OCI-LY1 (cell line): ENCODE data around the gene IGF1R.

ENCODE experiments used
- CTCF ChIP-seq: fragments of 200-600 bp; sonication (generic), shearing (Covaris generic); IDR thresholded peaks from 2 replicates; pipeline ENCODE4 v1.5.1; 2017; ENCODE audit warnings: mild to moderate bottlenecking, antibody characterized with exemption, low read length, moderate library complexity, mixed read lengths
- EZH2 ChIP-seq: fragments of 200-600 bp; sonication (generic), shearing (Covaris generic); IDR thresholded peaks from 2 replicates; pipeline ENCODE4 v1.8.0; 2017; ENCODE audit warnings: borderline replicate concordance, mixed run types, mild to moderate bottlenecking, antibody characterized with exemption, low read length, moderate library complexity, mixed read lengths

GRCh38 chr15:98635848-98636247 lies 12.5 kb upstream of the IGF1R start:
- TF ChIP-seq CTCF (no peak), EZH2 (no peak)
